HG02981 (cell line): Measurements from ENCODE around the gene CCDC88B.
"Not testable (repeated sequence)": the region's sequence is repeated elsewhere in the genome, so short reads cannot be mapped to it uniquely, and the experiment has no call there.

ENCODE experiments used
- ATAC-seq: cut with Tn5 transposase; IDR thresholded peaks from one replicate; pipeline ENCODE4 v1.9.1; 2021; ENCODE audit warnings: mild to moderate bottlenecking, moderate library complexity; ENCODE audit not compliant: unreplicated experiment

The CCDC88B gene

GRCh38 chr11:64305075-64305690 is 34.8 kb upstream of the CCDC88B start, which contains the start of gene ESRRA:
Gene ESRRA, plus strand, starts transcription at chr11:64305524. Its CDS starts 1,656 bp downstream, at chr11:64307180.
- peak; percentile 71 for ATAC-seq

- peak; percentile 9 for ATAC-seq
Measured at GRCh38 chr11:64305691-64306562, 34.1 kb upstream of the CCDC88B start.

- no peak for ATAC-seq
Measured at GRCh38 chr11:64306563-64306875, 33.5 kb upstream of the CCDC88B start.

DNA sequence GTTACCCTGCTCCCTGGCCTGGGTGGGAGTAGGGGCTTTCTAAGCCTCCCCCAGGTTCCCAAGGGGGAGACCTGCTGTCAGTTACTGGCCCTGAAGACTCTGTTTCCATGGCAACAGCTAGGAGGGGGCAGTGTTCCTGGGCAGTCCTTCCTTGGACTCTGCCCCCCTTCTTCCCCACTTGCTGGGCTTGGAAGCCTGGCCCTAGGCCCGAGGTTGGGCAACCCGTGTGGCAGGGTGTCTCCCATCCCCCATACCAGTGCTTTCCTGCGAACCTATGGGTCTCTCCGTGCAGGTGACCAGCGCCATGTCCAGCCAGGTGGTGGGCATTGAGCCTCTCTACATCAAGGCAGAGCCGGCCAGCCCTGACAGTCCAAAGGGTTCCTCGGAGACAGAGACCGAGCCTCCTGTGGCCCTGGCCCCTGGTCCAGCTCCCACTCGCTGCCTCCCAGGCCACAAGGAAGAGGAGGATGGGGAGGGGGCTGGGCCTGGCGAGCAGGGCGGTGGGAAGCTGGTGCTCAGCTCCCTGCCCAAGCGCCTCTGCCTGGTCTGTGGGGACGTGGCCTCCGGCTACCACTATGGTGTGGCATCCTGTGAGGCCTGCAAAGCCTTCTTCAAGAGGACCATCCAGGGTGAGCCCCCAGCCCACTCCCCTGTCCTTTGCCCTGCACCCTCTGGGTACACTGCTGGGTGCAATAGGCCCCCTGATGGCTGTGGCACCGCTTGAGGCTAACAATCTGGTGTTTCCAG is 33.0 kb upstream of the CCDC88B start:
- no peak for ATAC-seq

- ATAC-seq, result not testable (repeated sequence)
Measured at GRCh38 chr11:64307795-64308194, 32.2 kb upstream of the CCDC88B start.

DNA sequence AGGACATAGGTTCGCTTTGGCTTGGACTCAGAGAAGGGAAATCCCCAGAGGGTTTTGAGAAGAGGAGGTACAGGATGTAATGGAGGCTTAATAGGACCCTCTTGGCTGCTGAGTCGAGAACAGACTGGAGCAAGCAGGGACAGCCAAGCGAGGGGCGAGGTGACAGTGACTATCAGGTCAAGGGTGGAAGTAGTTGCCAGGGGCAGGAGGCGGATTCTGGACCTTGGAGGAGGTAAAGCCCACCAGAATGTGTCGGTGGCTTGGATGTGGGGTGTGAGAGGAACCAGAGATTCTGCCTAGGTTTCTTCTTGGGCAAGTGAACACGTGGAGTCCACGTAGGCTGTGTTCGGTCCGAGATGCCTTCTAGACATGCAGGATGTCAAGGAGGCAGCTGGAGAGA is 27.1 kb upstream of the CCDC88B start:
- no peak for ATAC-seq

GRCh38 chr11:64313491-64314145 is 26.4 kb upstream of the CCDC88B start:
- ATAC-seq, result no peak

DNA sequence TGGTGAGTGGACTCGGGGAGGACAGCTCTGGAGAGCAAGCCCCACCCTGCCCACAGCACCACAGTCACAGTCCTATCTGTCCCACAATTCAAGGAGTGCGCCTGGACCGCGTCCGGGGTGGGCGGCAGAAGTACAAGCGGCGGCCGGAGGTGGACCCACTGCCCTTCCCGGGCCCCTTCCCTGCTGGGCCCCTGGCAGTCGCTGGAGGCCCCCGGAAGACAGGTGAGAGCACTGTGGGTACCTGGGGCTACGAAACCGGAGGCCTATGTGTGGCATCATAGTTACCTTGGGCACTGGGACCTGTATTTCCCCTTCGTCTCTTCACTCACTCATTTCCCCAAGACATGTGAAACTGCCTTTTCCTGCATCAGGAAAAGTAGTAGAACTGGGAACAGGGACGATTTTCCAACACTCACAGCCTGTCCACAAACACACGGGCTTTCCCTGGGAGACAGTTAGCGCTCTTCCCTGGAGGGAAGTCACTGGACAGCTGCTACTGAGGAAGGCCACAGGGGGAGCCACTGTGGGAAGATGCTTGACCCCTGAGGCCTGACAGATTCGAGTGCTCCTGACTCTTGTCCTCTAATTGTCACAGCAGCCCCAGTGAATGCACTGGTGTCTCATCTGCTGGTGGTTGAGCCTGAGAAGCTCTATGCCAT is 25.7 kb upstream of the CCDC88B start:
- ATAC-seq, result no peak

DNA sequence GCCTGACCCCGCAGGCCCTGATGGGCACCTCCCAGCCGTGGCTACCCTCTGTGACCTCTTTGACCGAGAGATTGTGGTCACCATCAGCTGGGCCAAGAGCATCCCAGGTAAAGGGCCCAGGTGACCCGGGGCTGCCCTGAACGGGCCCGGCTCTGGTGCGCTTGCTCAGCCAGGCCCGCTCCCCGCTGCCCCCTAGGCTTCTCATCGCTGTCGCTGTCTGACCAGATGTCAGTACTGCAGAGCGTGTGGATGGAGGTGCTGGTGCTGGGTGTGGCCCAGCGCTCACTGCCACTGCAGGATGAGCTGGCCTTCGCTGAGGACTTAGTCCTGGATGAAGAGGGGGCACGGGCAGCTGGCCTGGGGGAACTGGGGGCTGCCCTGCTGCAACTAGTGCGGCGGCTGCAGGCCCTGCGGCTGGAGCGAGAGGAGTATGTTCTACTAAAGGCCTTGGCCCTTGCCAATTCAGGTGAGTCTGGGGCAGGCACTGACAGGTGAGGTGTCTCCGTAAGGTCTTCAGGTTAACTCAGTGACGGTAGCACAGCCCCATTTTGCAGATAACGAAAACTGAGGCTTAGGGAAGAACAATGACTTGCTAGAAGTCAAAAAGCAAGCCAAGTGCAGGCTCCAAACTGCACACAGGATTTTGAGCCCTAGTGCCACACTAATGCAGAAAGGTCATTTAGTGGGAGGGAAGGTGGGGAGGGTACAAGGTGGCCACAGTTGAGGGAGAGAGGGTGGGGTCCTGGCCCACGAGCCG is 25.0 kb upstream of the CCDC88B start:
- ATAC-seq, result no peak

- not testable (repeated sequence) for ATAC-seq
Measured at GRCh38 chr11:64315667-64316526, 24.1 kb upstream of the CCDC88B start.

- ATAC-seq, result peak; percentile 1
Measured at GRCh38 chr11:64316672-64317324, 23.2 kb upstream of the CCDC88B start.

DNA sequence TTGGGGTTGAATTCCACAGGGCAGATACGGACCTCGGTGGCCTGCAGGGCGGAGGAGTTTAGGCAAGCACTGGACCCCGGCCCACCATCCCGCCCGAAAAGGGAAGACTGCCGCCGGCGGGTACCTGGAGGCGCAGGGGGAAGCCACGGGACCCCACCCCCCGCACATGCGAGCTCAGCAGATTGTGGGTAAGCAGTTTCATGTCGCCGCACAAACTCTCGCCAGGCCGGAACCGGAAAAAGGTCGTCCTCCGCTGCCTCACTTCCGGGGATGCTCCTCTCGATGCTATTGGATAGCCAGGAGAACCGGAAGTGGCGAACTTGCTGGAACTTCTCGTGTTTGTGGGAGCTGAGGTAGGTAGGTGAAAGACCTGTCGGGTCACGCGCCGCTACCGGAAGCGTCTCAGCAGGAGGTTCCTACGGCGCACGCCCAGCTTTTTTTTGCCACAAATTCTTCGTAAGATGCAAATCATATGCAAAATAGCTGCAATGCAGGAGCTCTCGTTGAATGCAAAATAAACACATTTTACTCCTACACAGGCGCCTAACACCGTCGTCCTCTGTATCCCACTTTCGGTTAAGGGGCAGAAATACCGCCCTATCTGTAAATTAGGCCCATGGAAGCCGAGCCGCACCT is 22.6 kb upstream of the CCDC88B start, which contains the start of gene TRMT112:
TRMT112 (minus strand) TSS at position 235 of the 636 bp plus-strand sequence; CDS start at position 202, 33 bp downstream.
- peak; percentile 60 for ATAC-seq

DNA sequence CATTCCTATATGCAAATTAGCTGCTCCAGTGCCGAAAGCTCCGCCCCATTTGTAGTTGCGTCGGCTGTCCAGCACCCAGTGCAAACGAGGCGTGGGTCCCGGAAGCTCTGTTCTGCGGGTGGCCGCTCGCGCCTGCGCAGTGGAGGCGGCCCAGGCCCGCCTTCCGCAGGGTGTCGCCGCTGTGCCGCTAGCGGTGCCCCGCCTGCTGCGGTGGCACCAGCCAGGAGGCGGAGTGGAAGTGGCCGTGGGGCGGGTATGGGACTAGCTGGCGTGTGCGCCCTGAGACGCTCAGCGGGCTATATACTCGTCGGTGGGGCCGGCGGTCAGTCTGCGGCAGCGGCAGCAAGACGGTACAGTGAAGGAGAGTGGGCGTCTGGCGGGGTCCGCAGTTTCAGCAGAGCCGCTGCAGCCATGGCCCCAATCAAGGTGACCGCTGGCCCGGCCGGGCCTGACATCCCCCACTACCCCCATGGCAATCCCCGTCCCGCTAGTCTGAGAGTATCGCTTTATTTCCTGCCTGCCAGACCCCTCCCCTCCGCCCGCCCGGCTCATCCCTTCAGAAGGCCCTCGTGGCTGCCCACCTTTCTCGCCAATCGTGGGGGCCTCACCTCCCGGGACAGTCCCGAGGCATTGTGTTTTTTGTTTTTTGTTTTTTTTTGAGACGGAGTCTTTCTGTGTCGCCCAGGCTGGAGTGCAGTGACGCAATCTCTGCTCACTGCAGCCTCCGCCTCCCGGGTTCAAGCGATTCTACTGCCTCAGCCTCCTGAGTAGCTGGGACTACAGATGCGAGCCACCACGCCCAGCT is 21.8 kb upstream of the CCDC88B start, which contains the start of gene PRDX5:
PRDX5 (plus strand) TSS at position 161 of the 805 bp plus-strand sequence; CDS start at position 256, 95 bp downstream.
- ATAC-seq, result peak; percentile 75

DNA sequence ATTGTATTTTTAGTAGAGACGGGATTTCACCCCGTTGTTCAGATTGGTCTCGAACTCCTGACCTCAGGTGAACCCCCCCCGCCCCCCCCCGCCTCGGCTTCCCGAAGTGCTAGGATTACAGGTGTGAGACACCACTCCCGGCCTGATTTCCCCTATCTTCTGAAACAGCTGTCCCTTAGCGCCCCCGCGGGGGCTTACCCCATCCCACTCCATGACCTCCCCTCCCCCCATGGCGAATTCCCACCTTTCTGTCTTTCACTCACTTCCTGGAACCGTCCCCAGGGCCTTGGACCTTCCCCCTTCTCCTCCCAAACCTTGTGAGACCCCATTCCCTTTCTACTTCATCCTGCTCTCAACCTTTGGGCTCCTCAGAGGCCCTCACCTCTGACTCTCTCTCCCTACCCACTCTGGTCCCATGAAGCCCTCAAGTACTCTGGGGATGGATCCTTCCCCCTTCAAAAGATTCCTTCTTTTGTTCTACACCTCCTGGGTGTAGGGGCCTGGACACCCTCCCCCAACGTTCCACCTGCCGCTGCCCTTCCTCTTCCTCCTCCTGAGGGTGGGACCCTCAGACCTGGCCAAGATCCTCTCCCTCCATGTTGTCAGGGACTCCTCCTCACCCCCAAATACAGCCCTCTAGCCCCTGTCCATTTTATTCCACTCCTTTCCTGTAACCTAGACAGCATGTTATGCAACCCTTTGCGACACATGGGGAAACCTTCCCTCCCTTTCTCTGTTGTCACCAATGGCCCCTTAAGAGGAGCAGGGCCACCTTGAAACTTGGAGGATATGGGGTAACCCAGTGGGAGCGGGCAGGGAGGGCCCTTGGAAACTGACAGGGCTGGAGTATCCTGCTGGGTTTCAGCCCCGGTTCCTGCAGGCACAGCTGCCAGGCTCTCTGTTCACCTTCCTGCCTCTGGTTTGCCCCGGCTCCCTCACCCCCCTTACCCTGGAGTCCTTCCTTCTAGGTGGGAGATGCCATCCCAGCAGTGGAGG is 20.9 kb upstream of the CCDC88B start:
- no peak for ATAC-seq

- no peak for ATAC-seq
Measured at GRCh38 chr11:64320556-64320955, 19.4 kb upstream of the CCDC88B start.

DNA sequence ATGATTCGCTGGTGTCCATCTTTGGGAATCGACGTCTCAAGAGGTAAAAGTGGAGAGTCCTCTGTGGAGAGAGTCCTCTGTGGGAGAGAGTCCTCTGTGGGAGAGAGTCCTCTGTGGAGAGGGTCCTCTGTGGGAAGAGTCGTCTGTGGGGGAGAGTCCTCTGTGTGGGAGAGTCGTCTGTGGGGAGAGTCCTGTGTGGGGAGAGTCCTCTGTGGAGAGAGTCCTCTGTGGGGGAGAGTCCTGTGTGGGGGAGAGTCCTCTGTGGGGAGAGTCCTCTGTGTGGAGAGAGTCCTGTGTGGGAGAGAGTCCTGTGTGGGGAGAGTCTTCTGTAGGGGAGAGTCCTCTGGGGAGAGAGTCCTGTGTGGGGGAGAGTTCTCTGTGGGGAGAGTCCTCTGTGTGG is 19.0 kb upstream of the CCDC88B start:
- no peak for ATAC-seq
